Inflammatory macrophage (primary cell): ENCODE data around the gene ETS1.
A peak's percentile ranks its signal among the peaks of the same experiment; 100 is the strongest.

ENCODE experiments used
- DNase-seq, 2 donors: peaks; one replicate each; pipeline ENCODE4 v3.0.0-alpha.2; 2020 to 2022

The ETS1 gene

GRCh38 chr11:128535468-128536457 is 51.6 kb downstream of the ETS1 start:
- no peak for DNase-seq

DNA sequence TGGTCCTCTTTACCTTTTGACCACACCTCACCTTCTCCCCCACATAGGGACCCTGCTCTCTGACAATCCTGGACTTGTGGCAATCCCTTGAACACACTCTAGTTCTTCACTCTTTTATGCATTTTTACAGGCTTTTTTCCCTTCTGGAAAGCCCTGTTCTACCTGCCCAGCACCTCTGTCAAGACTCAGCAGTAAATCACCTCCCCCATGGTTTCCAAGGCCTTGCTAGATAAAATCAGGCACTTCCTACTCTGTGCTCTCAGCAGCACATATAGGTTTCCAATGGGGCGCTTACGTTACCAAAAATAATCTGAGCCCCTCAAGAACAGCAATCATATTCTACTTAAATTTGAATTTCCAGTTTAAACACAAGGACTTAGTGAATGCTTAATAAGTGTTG is 53.9 kb downstream of the ETS1 start:
- DNase-seq, result no peak

DNA sequence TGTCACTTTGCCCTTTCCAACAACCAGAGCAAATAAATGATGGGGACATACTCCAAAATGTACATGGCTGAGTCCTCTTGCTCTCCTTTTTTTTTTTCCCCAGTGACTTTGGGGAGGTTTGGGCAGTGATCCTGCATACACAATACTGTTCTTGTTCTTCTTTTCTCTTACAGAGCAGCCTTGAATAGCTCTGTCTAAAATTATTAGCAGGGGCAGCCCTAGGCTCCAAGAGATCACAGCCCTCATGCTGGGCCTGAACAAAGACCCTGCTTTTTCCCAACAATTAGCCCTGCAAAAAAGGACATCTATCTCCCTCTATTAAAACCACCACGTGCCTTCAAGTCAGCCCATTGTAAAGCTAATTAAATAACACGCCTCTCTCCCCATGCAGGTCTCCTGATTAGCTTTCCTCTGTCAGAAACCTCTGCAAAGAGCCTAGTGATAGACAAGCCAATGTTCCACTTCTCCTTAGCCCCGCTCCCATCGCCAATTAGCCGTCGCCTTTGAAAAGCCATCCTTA is 54.7 kb downstream of the ETS1 start:
- DNase-seq, result no peak

- no peak for DNase-seq
These were observed 55.3 kb downstream of the ETS1 start for GRCh38 chr11:128532016-128532571.

GRCh38 chr11:128531588-128531987 is 55.8 kb downstream of the ETS1 start:
- no peak for DNase-seq

DNA sequence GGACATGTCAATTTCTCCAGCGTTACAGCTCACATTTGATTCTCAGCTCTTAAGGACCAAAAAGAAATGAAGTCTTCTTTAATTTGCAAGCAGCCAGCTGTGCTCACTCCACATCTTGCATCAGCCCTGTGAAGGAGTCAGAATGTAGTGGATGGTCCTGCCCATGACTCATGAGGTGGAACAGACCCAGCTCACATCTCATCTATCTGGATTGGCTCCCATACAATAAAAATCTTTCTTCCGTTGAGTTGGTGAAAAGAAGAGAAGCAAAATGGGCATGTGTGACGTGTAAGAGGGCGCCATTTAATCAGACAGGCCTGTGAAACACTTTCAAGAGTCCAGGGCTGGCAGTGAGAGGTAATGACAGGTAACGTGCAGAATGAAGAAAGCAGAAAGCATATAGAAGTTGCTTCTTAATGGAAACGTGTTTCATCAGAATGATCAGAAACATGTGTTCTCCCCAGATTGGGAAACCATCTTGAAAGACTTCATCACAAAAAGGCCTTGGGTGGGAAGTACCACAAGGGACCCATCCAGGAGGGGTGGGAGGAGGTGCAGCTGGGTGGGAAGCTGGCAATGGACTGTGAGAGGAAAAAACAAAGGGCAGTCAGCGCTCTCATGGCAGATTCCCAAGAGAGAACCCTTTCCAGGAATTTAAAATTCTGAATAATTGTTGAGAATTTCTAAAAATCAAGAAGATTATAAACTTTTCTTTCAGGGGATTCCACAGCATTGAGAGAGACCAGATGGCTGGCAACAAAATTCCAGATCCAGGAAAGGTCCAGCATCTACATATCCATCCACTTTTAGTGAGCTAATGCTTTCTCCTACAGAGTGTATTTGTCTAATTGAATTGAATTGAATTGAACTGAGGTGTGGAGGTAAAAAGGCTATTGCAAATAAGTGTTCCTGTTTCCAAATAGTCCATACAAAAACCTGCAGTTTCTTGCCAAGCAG is 57.0 kb downstream of the ETS1 start:
- DNase-seq, result no peak

GRCh38 chr11:128528294-128528693 is 59.1 kb downstream of the ETS1 start:
- no peak for DNase-seq

- DNase-seq, result no peak
These were observed 60.3 kb downstream of the ETS1 start for GRCh38 chr11:128527046-128527445.

GRCh38 chr11:128525411-128526243 is 61.7 kb downstream of the ETS1 start:
- DNase-seq, result no peak

DNA sequence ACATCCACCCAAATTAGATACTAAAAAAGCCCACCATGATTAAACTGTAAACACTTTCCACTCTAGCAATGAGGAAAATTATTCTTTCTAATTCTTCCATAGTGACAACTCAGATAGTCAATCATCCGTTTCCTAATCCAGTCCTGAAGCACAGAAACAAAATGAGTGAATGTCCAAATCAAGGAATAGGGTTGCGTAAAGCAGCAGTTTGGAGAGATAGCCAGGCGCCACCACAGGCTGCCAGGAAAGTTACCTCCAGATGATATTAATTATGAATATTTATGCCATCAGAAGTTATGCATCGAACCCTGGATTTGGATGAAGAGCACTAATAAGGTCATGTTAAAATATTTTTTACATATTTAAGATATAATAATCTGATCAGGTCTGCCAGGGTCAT is 63.2 kb downstream of the ETS1 start:
- no peak for DNase-seq

- no peak for DNase-seq
These were observed 63.7 kb downstream of the ETS1 start for GRCh38 chr11:128523641-128524040.

DNA sequence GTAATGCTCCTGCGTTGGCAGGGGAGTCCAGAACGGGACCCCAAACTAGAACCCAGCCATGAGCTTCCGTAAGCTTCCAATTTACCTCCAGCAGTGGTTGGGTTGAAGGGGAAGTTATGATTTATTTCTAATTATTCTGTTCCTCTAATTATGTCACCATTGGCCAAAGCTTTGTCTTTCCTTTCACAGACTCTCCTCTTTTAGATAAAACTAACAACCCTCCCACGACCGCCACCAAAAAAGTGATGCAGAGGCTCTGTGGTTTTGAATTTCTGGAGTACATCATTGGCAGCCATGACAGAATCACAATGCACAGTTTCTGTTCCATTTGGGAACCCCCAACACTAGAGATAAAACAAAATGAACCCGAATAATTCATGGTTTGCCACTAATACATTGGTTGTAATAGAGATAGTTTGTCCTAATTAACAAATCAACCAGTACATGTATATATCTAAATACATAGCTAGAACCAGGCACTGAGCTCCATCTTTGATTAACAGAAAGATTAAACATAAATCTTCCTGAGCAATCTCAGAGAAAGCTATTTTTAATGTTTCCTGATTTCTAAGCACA is 64.3 kb downstream of the ETS1 start:
- DNase-seq, result peak; percentile 17 to 25

GRCh38 chr11:128522055-128522942 is 65.1 kb downstream of the ETS1 start:
- DNase-seq, result peak; percentile 84 to 89

- DNase-seq, result no peak
These were observed 65.7 kb downstream of the ETS1 start for GRCh38 chr11:128521682-128522054.

DNA sequence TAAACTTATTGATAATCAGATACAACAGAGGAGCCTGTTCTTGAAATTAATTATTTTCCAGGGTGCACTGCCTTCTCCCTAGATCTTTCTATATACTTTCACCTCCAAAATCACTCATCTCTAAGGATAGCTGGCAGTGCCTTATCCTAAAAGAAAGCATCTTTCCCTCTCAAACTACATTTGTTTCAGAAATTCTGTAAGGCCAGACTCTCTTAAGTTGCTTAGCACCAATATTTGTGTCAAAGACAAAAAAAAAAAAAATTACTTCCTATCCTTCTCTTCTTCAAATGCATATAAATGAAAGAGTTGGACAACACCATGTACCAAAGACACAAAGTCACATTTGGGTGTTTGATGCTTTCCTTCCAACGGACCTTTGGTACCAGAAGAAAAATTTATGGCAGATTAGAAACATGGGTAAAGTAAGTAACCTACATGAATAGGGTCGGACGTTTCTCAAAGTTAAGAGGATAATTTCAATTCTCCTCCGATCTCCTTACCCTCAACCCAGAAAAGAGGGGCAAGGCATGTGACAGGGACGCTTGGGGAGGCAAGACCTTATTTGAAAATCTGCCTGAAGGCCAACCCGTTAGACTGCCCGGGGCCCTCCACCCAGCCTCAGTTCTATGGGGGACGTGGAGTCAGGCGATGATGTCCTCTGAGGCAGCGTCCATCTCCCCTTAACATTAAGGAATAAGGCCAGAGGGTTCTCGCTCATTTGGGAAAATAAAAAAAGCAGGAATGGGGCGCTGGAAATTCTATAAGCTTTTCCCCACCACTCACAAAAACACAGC is 66.3 kb downstream of the ETS1 start:
- no peak for DNase-seq

GRCh38 chr11:128520206-128520887 is 67.0 kb downstream of the ETS1 start:
- DNase-seq, result no peak

GRCh38 chr11:128519338-128519737 is 68.0 kb downstream of the ETS1 start:
- DNase-seq, result no peak

DNA sequence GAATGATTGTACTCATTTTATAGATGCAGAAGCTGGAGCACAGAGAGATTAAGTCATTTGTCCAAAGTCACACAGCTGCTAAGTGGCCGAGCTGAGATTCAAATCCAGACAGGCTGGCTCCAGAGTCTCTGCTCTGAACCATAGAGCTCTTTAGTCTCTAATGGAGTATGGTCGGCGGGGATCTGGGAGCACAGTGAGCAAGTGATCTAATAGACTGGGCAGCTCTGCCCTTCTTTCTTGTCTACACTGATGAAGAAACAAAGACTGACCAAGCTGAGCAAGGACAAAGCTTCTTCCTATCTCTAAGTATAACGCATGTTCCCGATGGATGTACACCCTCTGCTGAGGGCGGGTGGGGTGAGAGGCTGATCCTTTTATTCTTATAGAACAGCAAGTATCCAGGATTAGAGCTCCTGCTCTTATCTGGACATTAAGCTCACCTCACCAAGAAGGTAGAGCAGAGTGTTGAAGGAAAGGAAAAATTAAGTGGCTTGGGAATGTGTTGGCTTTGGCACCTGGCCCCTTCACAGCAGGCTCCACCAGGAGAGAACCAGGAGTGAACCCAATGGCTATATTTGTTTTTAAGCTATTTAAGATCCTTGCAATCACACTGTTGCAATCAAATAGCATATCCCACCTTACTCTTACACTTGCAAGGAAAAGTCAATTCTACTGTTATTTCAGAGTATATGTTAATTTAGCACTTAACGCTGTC is 68.7 kb downstream of the ETS1 start:
- no peak for DNase-seq
